Measurements from ENCODE around the gene CHRNA1.

The CHRNA1 gene

GRCh38 chr2:174740721-174741120 is 23.6 kb downstream of the CHRNA1 start:
- no peaks in the 10 kb centered on the region for H3K4me1 ChIP-seq (ENCODE audit: insufficient read depth, low read length, severe bottlenecking)
- no peaks in the 10 kb centered on the region for H3K27me3 ChIP-seq (ENCODE audit: insufficient read depth, low read length)
- H3K9me2 ChIP-seq (ENCODE audit: low read depth, low read length): no peaks in the 10 kb centered on the region
- no peak overlapping the region for H2AFZ ChIP-seq (ENCODE audit: low read length)
- H3F3A ChIP-seq (ENCODE audit: insufficient read depth, low read length): no peaks in the 10 kb centered on the region
- H3K36me3 ChIP-seq (ENCODE audit: insufficient read depth, low read length): no peaks in the 10 kb centered on the region
- TF ChIP-seq CTCF (IDR thresholded peaks at IDR 0.05; ENCODE audit: low read length) (no peak), EZH2 (IDR thresholded peaks at IDR 0.05; ENCODE audit: borderline replicate concordance, low read length) (no peak)
- no peak overlapping the region for H3K4me3 ChIP-seq (ENCODE audit: low read depth, low read length, poor library complexity, severe bottlenecking)
- no peaks in the 10 kb centered on the region for H3K79me2 ChIP-seq (ENCODE audit: insufficient read depth, low read length)
- H4K20me1 ChIP-seq (ENCODE audit: insufficient read depth, low read length): no peaks in the 10 kb centered on the region
- H3K27ac ChIP-seq (ENCODE audit: low read depth, low read length, poor library complexity, severe bottlenecking): no peak overlapping the region
- H3K9me3 ChIP-seq (ENCODE audit: low read length): no peaks in the 10 kb centered on the region
- no peak overlapping the region for H3K4me2 ChIP-seq (ENCODE audit: low read length)
- no peak overlapping the region for H3K9ac ChIP-seq (ENCODE audit: low read length)

- Histone ChIP-seq H4K20me1 (ENCODE audit: insufficient read depth, low read length) (no peaks in the 10 kb centered on the region), H3K9me2 (ENCODE audit: low read depth, low read length) (no peaks in the 10 kb centered on the region), H2AFZ (ENCODE audit: low read length) (no peak overlapping the region), H3K79me2 (ENCODE audit: insufficient read depth, low read length) (no peaks in the 10 kb centered on the region), H3K36me3 (ENCODE audit: insufficient read depth, low read length) (no peaks in the 10 kb centered on the region), H3K9ac (ENCODE audit: low read length) (no peak overlapping the region), H3K4me1 (ENCODE audit: insufficient read depth, low read length, severe bottlenecking) (no peaks in the 10 kb centered on the region), H3K9me3 (ENCODE audit: low read length) (no peaks in the 10 kb centered on the region), H3K4me3 (ENCODE audit: low read depth, low read length, poor library complexity, severe bottlenecking) (no peak overlapping the region), H3K27me3 (ENCODE audit: insufficient read depth, low read length) (no peaks in the 10 kb centered on the region), H3K27ac (ENCODE audit: low read depth, low read length, poor library complexity, severe bottlenecking) (no peak overlapping the region), H3K4me2 (ENCODE audit: low read length) (no peak overlapping the region), H3F3A (ENCODE audit: insufficient read depth, low read length) (no peaks in the 10 kb centered on the region)
- TF ChIP-seq CTCF (IDR thresholded peaks at IDR 0.05; ENCODE audit: low read length) (no peak), EZH2 (IDR thresholded peaks at IDR 0.05; ENCODE audit: borderline replicate concordance, low read length) (no peak)
These were observed 25.4 kb downstream of the CHRNA1 start for GRCh38 chr2:174738841-174739240.

- 0 out of 2 replicates have a peak, but pooled peaks cover 3% of the 10 kb centered on the region for H3K27me3 ChIP-seq (ENCODE audit: insufficient read depth, low read length)
These were observed 32.7 kb downstream of the CHRNA1 start for GRCh38 chr2:174731546-174731945.

More at GRCh38 chr2:174731546-174731945, 32.7 kb downstream of the CHRNA1 start:
- Histone ChIP-seq H3K9ac (ENCODE audit: low read length) (no peak overlapping the region), H3F3A (ENCODE audit: insufficient read depth, low read length) (no peaks in the 10 kb centered on the region), H3K36me3 (ENCODE audit: insufficient read depth, low read length) (no peaks in the 10 kb centered on the region), H3K4me3 (ENCODE audit: low read depth, low read length, poor library complexity, severe bottlenecking) (no peak overlapping the region), H3K27ac (ENCODE audit: low read depth, low read length, poor library complexity, severe bottlenecking) (no peak overlapping the region), H4K20me1 (ENCODE audit: insufficient read depth, low read length) (no peaks in the 10 kb centered on the region), H3K79me2 (ENCODE audit: insufficient read depth, low read length) (no peaks in the 10 kb centered on the region), H2AFZ (ENCODE audit: low read length) (no peak overlapping the region), H3K9me2 (ENCODE audit: low read depth, low read length) (no peaks in the 10 kb centered on the region), H3K4me2 (ENCODE audit: low read length) (no peak overlapping the region), H3K4me1 (ENCODE audit: insufficient read depth, low read length, severe bottlenecking) (no peaks in the 10 kb centered on the region), H3K9me3 (ENCODE audit: low read length) (no peaks in the 10 kb centered on the region)
- no peak for TF ChIP-seq EZH2 (IDR thresholded peaks at IDR 0.05; ENCODE audit: borderline replicate concordance, low read length)
- no peak for TF ChIP-seq CTCF (IDR thresholded peaks at IDR 0.05; ENCODE audit: low read length)

Data from OCI-LY1 (cell line).